ENCODE data around the gene ERGIC3.

DNA sequence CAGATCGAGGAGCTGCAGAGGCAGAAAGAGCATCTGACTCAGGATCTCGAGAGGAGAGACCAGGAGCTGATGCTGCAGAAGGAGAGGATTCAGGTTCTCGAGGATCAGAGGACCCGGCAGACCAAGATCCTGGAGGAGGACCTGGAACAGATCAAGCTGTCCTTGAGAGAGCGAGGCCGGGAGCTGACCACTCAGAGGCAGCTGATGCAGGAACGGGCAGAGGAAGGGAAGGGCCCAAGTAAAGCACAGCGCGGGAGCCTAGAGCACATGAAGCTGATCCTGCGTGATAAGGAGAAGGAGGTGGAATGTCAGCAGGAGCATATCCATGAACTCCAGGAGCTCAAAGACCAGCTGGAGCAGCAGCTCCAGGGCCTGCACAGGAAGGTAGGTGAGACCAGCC lies 38.6 kb upstream of the ERGIC3 start:
- TF ChIP-seq CTCF (IDR thresholded peaks at IDR 0.05) (no peak), POLR2A (IDR thresholded peaks at IDR 0.05) (no peak)
